ENCODE data around the gene BCL11A. TPM values are rescaled to one million over a fixed set of nuclear protein-coding genes. Genes with fewer than 3 reads are reported as not detected.
A peak's percentile ranks its signal among the peaks of the same experiment; 100 is the strongest.

The BCL11A gene
- polyA plus RNA-seq, 1 experiment, result 0.60 TPM

DNA sequence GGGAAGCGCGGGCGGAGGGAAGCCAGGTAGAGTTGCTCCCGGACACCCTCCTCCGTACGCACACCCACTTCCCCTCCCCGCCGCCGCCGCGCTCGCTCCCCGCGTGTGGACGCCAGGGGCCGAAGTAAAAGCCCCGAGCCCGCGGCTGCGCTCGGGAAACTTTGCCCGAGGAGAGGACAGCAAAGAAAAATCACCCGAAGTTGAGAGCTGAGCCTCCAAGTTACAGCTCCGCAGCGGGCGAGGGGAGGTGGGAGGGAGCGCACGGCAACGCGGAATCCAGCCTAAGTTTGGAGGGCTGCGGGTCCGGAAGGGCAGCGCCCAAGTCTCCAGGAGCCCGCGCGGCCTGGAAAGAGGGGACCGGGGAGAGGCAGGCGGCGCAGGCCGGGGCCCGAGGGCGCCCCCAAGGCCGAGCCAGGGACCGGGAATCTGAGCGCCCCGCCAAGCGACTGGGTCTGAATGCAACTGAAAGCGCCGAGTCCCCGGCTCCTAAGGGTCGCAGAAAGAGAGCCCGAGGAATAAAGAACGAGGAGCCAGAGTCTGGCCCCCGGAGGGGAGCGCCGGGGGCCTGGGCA, 706 bp upstream of the BCL11A start:
- TF ChIP-seq, protein P1, sequence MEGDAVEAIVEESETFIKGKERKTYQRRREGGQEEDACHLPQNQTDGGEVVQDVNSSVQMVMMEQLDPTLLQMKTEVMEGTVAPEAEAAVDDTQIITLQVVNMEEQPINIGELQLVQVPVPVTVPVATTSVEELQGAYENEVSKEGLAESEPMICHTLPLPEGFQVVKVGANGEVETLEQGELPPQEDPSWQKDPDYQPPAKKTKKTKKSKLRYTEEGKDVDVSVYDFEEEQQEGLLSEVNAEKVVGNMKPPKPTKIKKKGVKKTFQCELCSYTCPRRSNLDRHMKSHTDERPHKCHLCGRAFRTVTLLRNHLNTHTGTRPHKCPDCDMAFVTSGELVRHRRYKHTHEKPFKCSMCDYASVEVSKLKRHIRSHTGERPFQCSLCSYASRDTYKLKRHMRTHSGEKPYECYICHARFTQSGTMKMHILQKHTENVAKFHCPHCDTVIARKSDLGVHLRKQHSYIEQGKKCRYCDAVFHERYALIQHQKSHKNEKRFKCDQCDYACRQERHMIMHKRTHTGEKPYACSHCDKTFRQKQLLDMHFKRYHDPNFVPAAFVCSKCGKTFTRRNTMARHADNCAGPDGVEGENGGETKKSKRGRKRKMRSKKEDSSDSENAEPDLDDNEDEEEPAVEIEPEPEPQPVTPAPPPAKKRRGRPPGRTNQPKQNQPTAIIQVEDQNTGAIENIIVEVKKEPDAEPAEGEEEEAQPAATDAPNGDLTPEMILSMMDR (IDR thresholded peaks at IDR 0.05; ENCODE audit: insufficient read depth, low read depth, low read length), result 0 out of 2 replicates have a peak, but pooled peaks have one; percentile 17
- H3K4me3 ChIP-seq (ENCODE audit: low read depth, low read length), result peak overlapping the region; percentile 52
- H3K27me3 ChIP-seq (ENCODE audit: control insufficient read depth, insufficient read depth, low read length), result peaks cover 16% of the 10 kb centered on the region
- no peak for DNase-seq (ENCODE audit: low read depth)
- POLR2A ChIA-PET, result interaction anchor here (0.6 to 0.7 kb wide), 2 partner anchors 161 to 1636 kb away, joined by 3 to 5 read pairs; no protein-coding TSS in a partner anchor
- CTCF ChIA-PET, result interaction anchor here (0.7 to 1.3 kb wide), 2 partner anchors 11 to 217 kb away, joined by 3 to 4 read pairs; no protein-coding TSS in a partner anchor
- H3K36me3 ChIP-seq (ENCODE audit: control insufficient read depth, insufficient read depth, low read length), result no peaks in the 10 kb centered on the region

DNA sequence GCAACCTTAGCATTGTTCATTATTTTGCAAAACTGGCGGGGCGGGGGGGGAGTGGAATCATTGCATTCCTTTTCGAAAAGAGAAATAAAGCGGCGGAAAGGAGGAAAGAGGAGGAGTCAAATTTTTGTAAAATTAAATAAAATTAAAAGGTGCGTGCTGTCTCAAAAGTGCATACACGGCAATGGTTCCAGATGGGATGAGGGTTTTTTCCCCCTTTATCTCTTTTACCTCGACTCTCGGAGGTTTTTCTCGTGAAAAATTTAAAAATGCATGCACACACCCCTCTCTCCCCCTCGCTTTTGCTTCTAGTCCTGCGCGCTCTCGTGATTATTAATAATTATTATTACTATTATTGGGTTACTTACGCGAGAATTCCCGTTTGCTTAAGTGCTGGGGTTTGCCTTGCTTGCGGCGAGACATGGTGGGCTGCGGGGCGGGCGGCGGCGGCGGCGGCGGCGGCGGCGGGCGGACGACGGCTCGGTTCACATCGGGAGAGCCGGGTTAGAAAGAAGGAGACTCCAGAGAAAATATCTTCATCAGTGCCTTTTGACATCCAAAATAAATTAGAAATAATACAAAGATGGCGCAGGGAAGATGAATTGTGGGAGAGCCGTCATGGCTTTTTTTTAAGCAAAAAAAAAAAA, 481 bp downstream of the BCL11A start:
- CTCF ChIA-PET, result no interaction called here
- POLR2A ChIA-PET, result no interaction called here
- TF ChIP-seq, protein P1 (IDR thresholded peaks at IDR 0.05; ENCODE audit: insufficient read depth, low read depth, low read length), result no peak
- H3K27me3 ChIP-seq (ENCODE audit: control insufficient read depth, insufficient read depth, low read length), result peaks cover 12% of the 10 kb centered on the region
- DNase-seq (ENCODE audit: low read depth), result no peak
- H3K36me3 ChIP-seq (ENCODE audit: control insufficient read depth, insufficient read depth, low read length), result no peaks in the 10 kb centered on the region
- H3K4me3 ChIP-seq (ENCODE audit: low read depth, low read length), result peak overlapping the region; percentile 52

DNA sequence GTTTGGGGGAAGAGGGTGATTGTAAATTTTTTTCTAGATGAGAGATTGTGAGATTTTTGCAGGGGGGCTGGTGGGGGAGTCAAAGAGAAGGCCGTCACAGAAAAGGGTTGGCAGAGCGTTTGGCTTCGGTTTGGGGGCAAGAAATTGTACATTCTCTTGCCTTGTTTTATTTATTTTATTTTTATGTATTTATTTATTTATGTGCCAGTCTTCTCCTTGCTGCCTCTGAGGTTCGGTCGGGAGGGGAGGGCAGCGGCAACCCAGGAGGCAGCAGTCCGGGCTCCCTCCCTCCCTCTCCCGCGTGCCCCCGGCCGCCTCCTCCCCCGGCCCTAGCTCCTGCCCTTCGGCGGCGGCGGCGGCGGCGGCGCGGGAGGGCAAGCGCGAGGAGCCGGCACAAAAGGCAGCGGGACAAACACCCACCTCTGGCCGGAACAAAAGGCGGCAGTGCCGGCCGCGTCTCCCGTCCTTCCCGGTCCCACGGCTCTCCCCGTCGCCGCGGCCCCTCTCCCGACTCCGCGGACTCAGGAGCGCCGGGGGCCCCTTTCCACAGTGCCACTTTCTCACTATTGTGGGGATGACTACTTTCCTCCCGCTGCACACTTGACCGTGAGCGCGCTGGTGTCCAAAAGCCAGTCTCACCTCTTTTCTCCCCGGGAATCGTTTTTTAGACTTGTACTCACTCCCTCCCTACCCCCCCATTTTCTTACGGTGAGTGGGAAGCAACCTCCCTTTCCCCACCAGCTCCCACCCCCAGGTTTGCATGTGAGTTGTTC, 1.2 kb downstream of the BCL11A start:
- Histone ChIP-seq H3K4me3 (ENCODE audit: low read depth, low read length) (peak overlapping the region; percentile 52), H3K36me3 (ENCODE audit: control insufficient read depth, insufficient read depth, low read length) (no peaks in the 10 kb centered on the region), H3K27me3 (ENCODE audit: control insufficient read depth, insufficient read depth, low read length) (peaks cover 8% of the 10 kb centered on the region)
- TF ChIP-seq, protein P1 (IDR thresholded peaks at IDR 0.05; ENCODE audit: insufficient read depth, low read depth, low read length), result no peak
- ChIA-PET POLR2A (interaction anchor here (0.6 kb wide), 1 partner anchor 126 kb away, joined by 4 read pairs; no protein-coding TSS in a partner anchor), CTCF (no interaction called here)
- no peak for DNase-seq (ENCODE audit: low read depth)

- peaks cover 3% of the 10 kb centered on the region; the same call in 1 of the 2 replicates for H3K27me3 ChIP-seq (ENCODE audit: control insufficient read depth, insufficient read depth, low read length)
- CTCF ChIA-PET, result interaction anchor here (0.6 to 2.8 kb wide), 3 partner anchors 25 to 44 kb away, joined by 3 to 19 read pairs (median 6); no protein-coding TSS in a partner anchor
- POLR2A ChIA-PET, result interaction anchor here (0.6 kb wide), 1 partner anchor 125 kb away, joined by 4 read pairs; no protein-coding TSS in a partner anchor
- H3K4me3 ChIP-seq (ENCODE audit: low read depth, low read length), result peak overlapping the region; percentile 52
- no peak for DNase-seq (ENCODE audit: low read depth)
- TF ChIP-seq, protein P1 (IDR thresholded peaks at IDR 0.05; ENCODE audit: insufficient read depth, low read depth, low read length), result no peak
- no peaks in the 10 kb centered on the region for H3K36me3 ChIP-seq (ENCODE audit: control insufficient read depth, insufficient read depth, low read length)
Observed at GRCh38 chr2:60551240-60552077, 2.0 kb downstream of the BCL11A start.
